ENCODE results near the gene HOXB13.

DNA sequence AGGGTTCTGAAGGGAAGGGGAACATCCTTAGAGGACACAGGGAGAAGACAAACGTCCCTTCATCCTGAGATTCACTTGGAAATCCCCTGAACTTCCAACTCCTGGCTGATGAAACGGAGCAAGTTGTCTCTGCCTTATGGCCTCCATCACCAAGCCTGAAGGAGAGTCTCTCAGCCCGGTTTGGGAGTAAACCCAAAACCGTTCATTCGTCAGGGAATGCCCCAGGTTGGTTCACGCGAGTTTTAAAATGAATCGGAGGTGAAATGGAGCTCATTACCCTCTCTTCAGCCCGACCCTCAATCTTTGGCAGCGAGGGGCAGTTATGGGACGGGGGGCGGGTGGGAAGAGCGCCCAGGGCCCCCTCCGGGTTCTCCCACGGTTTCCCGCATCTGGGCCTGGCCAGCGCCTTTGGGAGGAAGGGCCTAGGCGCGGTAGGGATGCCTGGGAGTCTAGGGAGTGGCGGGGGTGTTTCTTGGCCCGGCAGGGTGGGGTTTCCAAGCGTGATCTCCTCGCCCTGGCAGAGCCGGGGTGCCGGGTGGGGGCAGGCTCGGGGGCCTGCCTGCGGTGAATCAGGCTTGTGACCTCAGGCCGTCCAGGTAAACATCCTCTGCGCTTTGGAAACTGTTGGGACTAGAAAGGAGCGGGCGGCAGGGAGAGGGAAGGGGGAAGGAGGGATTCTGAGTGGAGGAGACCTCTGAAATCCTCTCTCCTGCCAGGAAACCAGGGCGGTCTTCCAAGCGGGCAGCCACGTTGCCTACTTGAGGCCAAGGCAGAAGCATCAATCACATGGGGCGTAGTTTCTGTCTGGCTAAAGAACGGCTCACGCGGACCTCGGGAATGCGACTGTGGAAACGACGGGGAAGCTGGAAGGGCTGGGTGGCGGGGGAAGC lies 24.1 kb upstream of the HOXB13 start:
- no peak for TF ChIP-seq POLR2AphosphoS5 (IDR thresholded peaks at IDR 0.05)
- TF ChIP-seq, protein P1, sequence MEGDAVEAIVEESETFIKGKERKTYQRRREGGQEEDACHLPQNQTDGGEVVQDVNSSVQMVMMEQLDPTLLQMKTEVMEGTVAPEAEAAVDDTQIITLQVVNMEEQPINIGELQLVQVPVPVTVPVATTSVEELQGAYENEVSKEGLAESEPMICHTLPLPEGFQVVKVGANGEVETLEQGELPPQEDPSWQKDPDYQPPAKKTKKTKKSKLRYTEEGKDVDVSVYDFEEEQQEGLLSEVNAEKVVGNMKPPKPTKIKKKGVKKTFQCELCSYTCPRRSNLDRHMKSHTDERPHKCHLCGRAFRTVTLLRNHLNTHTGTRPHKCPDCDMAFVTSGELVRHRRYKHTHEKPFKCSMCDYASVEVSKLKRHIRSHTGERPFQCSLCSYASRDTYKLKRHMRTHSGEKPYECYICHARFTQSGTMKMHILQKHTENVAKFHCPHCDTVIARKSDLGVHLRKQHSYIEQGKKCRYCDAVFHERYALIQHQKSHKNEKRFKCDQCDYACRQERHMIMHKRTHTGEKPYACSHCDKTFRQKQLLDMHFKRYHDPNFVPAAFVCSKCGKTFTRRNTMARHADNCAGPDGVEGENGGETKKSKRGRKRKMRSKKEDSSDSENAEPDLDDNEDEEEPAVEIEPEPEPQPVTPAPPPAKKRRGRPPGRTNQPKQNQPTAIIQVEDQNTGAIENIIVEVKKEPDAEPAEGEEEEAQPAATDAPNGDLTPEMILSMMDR (IDR thresholded peaks at IDR 0.05 in 8 of 11, conservative IDR thresholded peaks at IDR 0.05 in 3 of 11): no peak
- no peak for TF ChIP-seq POLR2A (IDR thresholded peaks at IDR 0.05)
